HG03039 (cell line): Measurements from ENCODE around the gene CETN3.

ENCODE experiments used
- ATAC-seq: cut with Tn5 transposase; IDR thresholded peaks from one replicate; pipeline ENCODE4 v1.9.1; 2021; ENCODE audit warnings: mild to moderate bottlenecking, moderate library complexity; ENCODE audit not compliant: unreplicated experiment

Gene CETN3

DNA sequence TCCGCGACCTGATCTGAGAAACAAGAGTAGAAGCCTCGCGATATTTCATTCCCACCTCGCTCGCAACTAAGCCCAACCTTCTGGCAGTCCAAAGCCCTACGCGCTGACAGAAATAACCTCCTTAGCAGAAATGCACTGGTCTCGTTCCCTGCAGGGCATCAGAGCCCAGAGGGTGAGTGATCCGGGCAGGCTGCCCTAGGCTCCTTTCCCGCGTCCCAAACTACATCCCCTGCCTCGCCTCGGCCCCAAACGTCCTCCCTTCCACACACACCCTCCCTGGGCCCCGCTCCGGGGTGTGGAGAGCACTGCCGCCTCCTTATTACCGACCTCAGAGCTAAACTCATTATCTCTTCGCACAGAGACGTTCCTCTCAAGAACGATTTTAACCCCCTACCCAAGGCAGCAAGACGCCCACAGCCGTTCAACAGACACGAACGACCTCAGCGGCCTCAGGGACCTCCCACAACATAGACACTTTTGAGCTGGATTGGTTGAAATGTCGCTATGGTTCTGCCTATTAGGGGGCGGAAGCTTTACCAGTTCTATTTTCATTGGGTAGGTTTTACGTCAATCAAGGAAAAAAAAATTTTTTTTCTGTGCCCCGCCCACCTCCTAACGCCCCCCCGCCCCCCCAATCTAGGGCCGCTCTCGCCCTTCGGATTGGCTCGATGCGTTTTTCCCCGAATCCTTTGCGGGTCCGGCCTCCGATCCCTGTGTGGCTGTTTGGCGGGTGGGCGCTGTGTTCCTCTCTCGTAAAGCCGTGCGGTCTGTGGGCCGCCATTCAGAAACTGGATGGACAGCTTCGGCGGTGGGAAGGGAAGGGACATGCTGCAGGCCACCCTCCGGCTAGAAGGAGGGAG, at the start of gene CETN3:
Gene CETN3 (minus strand): TSS at position 439 of the 860 bp plus-strand sequence. CDS start 95 bp downstream, at position 344.
- peak; percentile 96 for ATAC-seq

GRCh38 chr5:90446961-90447360, 37.4 kb upstream of the CETN3 start:
- ATAC-seq = no peak

DNA sequence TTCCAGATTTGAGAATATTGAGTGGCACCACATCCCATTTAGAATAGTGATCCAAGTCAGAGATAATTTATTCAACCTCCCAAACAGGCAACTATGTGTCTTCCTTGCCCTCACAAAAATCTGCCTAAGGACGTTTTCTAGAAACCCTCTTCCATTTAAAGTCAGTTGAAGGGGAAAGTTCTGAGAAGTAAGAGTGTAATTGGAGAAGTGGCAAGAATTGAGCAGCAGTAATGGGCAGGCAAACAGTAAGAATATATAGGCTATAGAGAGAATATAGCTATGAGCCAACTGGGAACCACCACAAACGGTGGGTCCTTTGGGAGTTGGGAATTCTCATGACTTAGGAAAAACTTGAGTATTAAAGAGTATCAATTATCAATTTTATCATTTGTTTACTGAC, 31.1 kb upstream of the CETN3 start:
- ATAC-seq = no peak

DNA sequence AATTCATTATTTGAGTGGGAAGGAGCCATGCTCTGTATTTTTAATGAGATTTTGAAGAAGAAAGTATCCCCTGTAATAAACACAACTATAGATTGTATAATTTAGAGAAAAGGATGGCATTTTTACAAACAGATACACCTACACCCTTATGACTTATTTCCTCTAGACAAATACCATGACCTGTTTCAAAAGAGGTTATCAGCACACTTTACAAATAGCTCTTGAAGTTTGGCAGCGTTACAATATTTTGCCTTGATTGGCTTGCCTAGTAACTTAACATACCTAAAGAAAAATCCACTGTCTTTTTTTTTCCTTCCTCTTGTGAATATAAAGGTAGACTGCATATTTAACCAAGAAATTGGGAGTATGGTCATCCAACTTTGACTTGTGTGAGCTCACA, 28.5 kb upstream of the CETN3 start:
- no peak for ATAC-seq

- no peak for ATAC-seq
Measured at GRCh38 chr5:90437663-90438062, 28.1 kb upstream of the CETN3 start.

DNA sequence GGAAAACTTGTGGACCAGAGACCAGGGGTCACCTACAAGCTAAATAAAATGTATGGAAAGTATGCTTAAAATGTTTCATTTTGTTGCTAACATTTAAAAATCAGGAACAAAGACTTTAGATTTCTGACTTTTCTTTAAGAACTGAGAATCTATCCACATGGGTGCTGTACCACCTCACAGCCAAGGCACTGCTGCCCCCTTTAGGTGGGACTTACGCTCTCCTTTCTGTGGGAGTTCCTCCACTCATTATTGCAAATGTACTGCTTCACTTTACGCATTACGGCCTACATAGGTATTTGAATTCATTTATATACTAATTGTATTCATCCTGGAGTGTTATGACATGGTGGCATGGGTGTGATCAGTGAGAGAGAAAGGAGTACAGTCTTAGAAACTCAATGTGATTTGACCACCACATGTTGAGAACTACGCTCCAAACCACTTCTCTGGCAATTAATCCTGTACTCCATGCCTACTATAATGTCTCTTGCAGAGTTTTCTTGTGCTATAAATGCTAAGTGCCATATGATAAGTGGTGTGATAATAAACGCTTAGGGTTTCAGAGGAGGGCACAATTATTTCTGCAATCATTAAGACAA, 24.7 kb upstream of the CETN3 start:
- no peak for ATAC-seq

GRCh38 chr5:90424245-90424644, 14.7 kb upstream of the CETN3 start:
- no peak for ATAC-seq

- ATAC-seq = no peak
Measured at GRCh38 chr5:90421136-90421535, 11.6 kb upstream of the CETN3 start.

GRCh38 chr5:90418214-90418613, 8.7 kb upstream of the CETN3 start:
- ATAC-seq = no peak

DNA sequence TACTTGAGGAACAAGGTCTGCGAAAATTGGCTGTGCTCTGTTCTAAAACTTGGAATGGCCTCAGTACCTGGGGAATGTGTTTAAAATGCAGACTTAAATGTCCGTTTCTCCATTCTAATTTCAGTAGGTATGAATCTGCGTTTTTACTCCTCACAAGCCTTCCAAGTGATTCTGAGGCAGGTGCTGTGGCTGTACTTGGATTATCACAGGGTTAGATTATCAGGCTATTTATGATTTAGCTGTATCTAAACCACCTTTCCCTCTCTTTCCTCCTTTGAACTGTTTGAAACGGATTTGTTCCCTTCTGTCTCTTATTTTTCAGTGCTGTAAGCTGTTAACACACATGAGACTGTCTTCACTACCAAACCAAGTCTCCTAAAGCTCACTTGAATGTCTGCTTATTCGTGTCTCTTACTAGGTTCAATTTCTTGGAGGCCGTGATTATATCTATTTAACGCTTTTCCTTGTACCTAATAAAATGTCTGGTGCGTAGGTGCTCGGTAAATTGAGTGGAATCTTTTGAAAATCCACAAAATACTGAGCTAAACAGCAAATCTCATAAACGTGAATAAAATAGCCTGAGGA, 714 bp upstream of the CETN3 start:
- no peak for ATAC-seq

DNA sequence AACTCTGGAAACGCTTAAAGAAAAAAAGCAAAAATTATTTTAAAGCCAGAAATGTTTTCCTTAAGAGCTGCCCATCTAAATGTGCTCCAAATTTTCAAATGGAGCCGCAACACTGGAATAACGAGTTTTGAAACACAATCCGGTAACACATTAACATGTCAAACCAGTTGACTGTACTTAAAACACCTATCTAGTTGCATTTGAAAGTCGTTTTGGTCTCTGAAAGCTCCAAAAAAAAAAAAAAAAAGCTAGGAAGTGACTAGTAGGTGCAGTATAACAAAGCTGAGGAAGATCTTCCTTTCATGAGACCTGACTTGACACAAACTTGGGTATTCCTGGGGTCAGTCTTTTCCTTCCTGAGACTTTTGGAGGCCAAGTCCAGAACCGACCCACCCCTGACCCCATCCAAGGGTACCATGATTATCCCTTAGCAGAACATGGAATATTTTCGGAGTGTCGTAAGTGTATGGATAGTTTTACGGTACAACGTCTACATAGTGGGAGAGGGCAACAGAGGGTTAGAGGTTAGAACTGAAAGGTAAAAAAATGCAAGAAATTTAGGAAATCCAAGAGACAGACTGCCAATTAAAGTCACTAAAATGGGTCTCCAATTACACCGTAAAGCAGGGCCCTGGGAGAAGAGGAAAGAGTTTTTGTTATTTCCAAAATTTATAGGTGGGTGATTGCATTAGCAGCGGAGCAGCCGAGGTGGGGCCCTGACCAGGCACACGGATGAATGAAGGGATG, 812 bp downstream of the CETN3 start:
- peak; percentile 2 for ATAC-seq

- ATAC-seq = no peak
Measured at GRCh38 chr5:90406466-90406865, 3.1 kb downstream of the CETN3 start.

DNA sequence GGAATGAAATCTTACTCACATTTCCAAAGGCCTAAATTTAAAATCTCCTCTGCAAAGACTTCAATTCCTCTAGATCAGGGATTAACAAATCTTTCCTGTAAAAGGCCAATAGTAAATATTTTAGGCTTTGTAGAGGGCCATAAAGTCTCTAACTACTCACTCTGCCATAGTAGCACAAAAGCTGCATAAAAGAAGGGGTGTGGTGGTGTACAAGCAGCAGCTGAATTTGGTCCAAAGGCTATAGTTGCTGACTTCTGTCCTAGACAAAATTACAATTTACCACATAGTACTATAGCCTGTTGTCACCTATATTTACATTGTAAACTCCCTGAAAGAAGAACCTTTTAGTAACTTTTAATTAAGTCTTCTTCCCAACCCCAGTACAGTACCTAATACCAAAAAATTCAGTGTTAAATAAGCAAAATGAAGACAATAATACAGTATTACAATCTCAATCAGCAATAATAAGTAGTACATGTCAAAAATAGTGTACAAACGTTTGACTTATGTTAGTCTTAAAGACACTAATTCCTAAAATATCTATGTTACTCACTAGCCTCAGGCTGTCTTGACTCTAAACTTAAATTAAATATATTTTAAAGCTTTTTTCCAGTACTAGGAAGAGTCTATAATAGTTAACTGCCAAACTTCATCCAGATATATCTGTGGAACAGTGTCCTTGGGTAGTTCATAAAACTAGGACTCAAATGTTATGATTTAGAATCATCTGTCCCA, 6.9 kb downstream of the CETN3 start:
- no peak for ATAC-seq

DNA sequence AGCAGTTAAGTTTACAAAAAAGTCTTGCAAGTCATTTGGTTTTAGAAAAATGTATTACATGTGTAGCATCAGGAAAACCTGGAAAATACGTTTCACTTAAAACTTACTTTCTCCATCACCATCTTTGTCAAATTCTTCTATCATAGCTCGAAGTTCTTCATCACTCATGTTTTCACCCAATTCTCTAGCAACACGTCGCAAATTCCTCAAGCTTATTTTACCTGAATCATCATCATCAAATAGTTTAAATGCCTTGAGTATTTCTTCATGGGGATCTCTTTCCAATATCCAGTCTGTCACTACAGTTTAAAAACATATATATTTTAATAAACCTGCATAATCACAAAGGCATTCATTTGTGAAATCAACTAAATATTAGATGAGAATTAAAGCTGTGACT, 10.3 kb downstream of the CETN3 start:
- ATAC-seq = no peak

- no peak for ATAC-seq
Measured at GRCh38 chr5:90398726-90399125, 10.8 kb downstream of the CETN3 start.

- ATAC-seq = no peak
Measured at GRCh38 chr5:90395005-90395404, 14.6 kb downstream of the CETN3 start.

- no peak for ATAC-seq
Measured at GRCh38 chr5:90390928-90391327, 18.6 kb downstream of the CETN3 start.

GRCh38 chr5:90390326-90390725, 19.2 kb downstream of the CETN3 start:
- ATAC-seq = no peak

- no peak for ATAC-seq
Measured at GRCh38 chr5:90387508-90387907, 22.0 kb downstream of the CETN3 start.

- ATAC-seq = no peak
Measured at GRCh38 chr5:90386099-90386710, 23.4 kb downstream of the CETN3 start.
